Loucy (cell line): ENCODE measurements around the gene PRLHR.

Experiments used
- H2AFZ ChIP-seq: fragments of 200-600 bp; sonication (generic); 2 replicates; pipeline ENCODE4 v1.6.0; 2016; ENCODE audit warnings: antibody characterized with exemption, mild to moderate bottlenecking, low read length, moderate library complexity
- H3F3A ChIP-seq: fragments of 200-600 bp; 2 replicates; pipeline ENCODE4 v1.6.0; 2016; ENCODE audit warnings: antibody characterized with exemption, low read depth, mild to moderate bottlenecking
- H3K27me3 ChIP-seq: fragments of 200-600 bp; sonication (generic); 2 replicates; pipeline ENCODE4 v1.6.1; 2014; ENCODE audit warnings: low read length, mild to moderate bottlenecking; ENCODE audit not compliant: insufficient read depth, poor library complexity, severe bottlenecking
- H3K36me3 ChIP-seq: fragments of 200-600 bp; sonication (generic); 2 replicates; pipeline ENCODE4 v1.6.1; 2016; ENCODE audit warnings: low read length; ENCODE audit not compliant: insufficient read depth
- H3K4me1 ChIP-seq: fragments of 200-600 bp; sonication (generic); 2 replicates; pipeline ENCODE4 v1.5.1; 2014; ENCODE audit warnings: low read length, mild to moderate bottlenecking; ENCODE audit not compliant: insufficient read depth, poor library complexity, severe bottlenecking
- H3K4me2 ChIP-seq: fragments of 200-600 bp; sonication (generic); 2 replicates; pipeline ENCODE4 v1.6.0; 2014; ENCODE audit warnings: antibody characterized with exemption, low read length, low read depth, mild to moderate bottlenecking; ENCODE audit not compliant: poor library complexity, severe bottlenecking
- H3K4me3 ChIP-seq: fragments of 200-600 bp; sonication (generic); 2 replicates; pipeline ENCODE4 v1.5.1; 2014; ENCODE audit warnings: low read length, mild to moderate bottlenecking, mixed read lengths; ENCODE audit not compliant: poor library complexity, severe bottlenecking
- H3K79me2 ChIP-seq: fragments of 200-600 bp; sonication (generic); 2 replicates; pipeline ENCODE4 v1.6.1; 2014; ENCODE audit warnings: low read length; ENCODE audit not compliant: insufficient read depth
- H3K9ac ChIP-seq: fragments of 200-600 bp; sonication (generic); 2 replicates; pipeline ENCODE4 v1.6.0; 2014; ENCODE audit warnings: mild to moderate bottlenecking, low read depth, low read length, moderate library complexity; ENCODE audit not compliant: poor library complexity, severe bottlenecking
- H3K9me2 ChIP-seq: fragments of 200-600 bp; sonication (generic); replicated peaks from 2 replicates; pipeline ENCODE4 v1.6.1; 2016; ENCODE audit warnings: low read depth, low read length, mixed read lengths
- H3K9me3 ChIP-seq: fragments of 200-600 bp; sonication (generic); 2 replicates; pipeline ENCODE4 v1.6.1; 2014; ENCODE audit warnings: mild to moderate bottlenecking, antibody characterized with exemption, low read length, low read depth; ENCODE audit not compliant: insufficient read depth
- H4K20me1 ChIP-seq: fragments of 200-600 bp; sonication (generic); 2 replicates; pipeline ENCODE4 v1.6.0; 2014; ENCODE audit warnings: antibody characterized with exemption, low read length, mild to moderate bottlenecking; ENCODE audit not compliant: insufficient read depth, poor library complexity, severe bottlenecking
- EZH2phosphoT487 ChIP-seq: fragments of 200-600 bp; IDR thresholded peaks from 2 replicates; pipeline ENCODE4 v1.6.1; 2018; ENCODE audit warnings: antibody characterized with exemption, mild to moderate bottlenecking, moderate library complexity, borderline replicate concordance
- TF ChIP-seq, protein P1 (sequence below): fragments of 200-600 bp; sonication (generic); conservative IDR thresholded peaks from 2 replicates; pipeline ENCODE4 v1.5.1; 2014; ENCODE audit warnings: mild to moderate bottlenecking, antibody characterized with exemption, low read length

The PRLHR gene

DNA sequence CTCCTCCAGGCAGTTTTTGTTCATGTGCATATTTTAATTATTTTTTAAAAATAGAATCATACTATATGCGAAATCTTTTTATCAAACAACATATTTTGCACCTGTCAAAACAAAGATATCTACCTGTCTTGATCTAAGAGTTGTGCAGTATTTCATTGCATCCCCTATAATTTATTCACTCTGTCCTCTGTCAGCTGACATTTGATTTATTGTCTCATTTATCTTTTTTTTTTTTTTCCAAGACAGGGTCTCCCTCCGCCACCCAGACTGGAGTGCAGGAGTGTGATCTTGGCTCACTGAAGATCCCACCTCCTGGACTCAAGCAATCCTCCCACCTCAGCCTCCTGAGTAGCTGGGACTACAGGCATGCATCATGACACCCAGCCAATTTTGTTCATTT lies 49.0 kb downstream of the PRLHR start:
- no peaks in the 10 kb centered on the region for H3K9me3 ChIP-seq
- no peaks in the 10 kb centered on the region for H3K4me1 ChIP-seq
- no peak overlapping the region for H3K4me2 ChIP-seq
- H3K27me3 ChIP-seq = no peaks in the 10 kb centered on the region
- no peaks in the 10 kb centered on the region for H3K79me2 ChIP-seq
- H3K36me3 ChIP-seq = no peaks in the 10 kb centered on the region
- no peak for TF ChIP-seq EZH2phosphoT487
- TF ChIP-seq, protein P1, sequence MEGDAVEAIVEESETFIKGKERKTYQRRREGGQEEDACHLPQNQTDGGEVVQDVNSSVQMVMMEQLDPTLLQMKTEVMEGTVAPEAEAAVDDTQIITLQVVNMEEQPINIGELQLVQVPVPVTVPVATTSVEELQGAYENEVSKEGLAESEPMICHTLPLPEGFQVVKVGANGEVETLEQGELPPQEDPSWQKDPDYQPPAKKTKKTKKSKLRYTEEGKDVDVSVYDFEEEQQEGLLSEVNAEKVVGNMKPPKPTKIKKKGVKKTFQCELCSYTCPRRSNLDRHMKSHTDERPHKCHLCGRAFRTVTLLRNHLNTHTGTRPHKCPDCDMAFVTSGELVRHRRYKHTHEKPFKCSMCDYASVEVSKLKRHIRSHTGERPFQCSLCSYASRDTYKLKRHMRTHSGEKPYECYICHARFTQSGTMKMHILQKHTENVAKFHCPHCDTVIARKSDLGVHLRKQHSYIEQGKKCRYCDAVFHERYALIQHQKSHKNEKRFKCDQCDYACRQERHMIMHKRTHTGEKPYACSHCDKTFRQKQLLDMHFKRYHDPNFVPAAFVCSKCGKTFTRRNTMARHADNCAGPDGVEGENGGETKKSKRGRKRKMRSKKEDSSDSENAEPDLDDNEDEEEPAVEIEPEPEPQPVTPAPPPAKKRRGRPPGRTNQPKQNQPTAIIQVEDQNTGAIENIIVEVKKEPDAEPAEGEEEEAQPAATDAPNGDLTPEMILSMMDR = no peak
- H3K9me2 ChIP-seq = no peaks in the 10 kb centered on the region
- no peaks in the 10 kb centered on the region for H3F3A ChIP-seq
- no peak overlapping the region for H2AFZ ChIP-seq
- no peaks in the 10 kb centered on the region for H4K20me1 ChIP-seq
- no peak overlapping the region for H3K9ac ChIP-seq
- no peak overlapping the region for H3K4me3 ChIP-seq

GRCh38 chr10:118545381-118545780 lies 50.1 kb downstream of the PRLHR start:
- Histone ChIP-seq H3K4me2 (no peak overlapping the region), H3K27me3 (no peaks in the 10 kb centered on the region), H3K79me2 (no peaks in the 10 kb centered on the region), H3K9ac (no peak overlapping the region), H2AFZ (no peak overlapping the region), H3K9me3 (no peaks in the 10 kb centered on the region), H3F3A (no peaks in the 10 kb centered on the region), H3K36me3 (no peaks in the 10 kb centered on the region), H4K20me1 (no peaks in the 10 kb centered on the region), H3K4me3 (no peak overlapping the region), H3K9me2 (no peaks in the 10 kb centered on the region), H3K4me1 (no peaks in the 10 kb centered on the region)
- TF ChIP-seq, protein P1 = no peak
- TF ChIP-seq EZH2phosphoT487 = no peak

DNA sequence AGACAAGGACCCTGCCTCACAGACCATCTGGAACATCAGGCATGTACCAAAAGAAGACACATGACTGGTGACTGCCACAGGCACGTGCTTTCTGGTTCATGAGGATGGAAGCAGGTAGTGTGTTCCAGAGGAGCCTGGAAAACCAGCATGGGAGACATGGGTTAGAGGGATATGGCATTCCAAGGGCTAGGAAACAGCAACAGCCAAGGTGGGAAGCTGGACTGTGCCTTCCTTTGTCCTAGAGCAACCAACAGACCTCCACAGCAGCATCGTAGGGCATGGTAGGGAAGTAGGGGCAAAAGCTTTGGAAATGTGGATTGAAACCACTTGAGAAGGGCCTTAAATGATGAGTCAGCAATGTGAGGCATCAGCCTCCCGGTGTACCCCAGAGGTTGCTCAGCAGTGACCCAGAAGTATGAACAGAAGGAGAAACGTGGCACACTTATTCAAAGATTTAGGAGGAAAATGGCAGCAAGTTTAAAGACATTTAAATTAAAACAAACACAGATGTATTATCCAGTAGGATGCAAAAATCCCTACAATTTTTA lies 51.0 kb downstream of the PRLHR start:
- Histone ChIP-seq H3K9me3 (no peaks in the 10 kb centered on the region), H3K9ac (no peak overlapping the region), H3K36me3 (no peaks in the 10 kb centered on the region), H3K27me3 (no peaks in the 10 kb centered on the region), H3K79me2 (no peaks in the 10 kb centered on the region), H2AFZ (no peak overlapping the region), H3K4me2 (no peak overlapping the region), H4K20me1 (no peaks in the 10 kb centered on the region), H3K9me2 (no peaks in the 10 kb centered on the region), H3K4me1 (no peaks in the 10 kb centered on the region), H3K4me3 (no peak overlapping the region), H3F3A (no peaks in the 10 kb centered on the region)
- TF ChIP-seq, protein P1 = peak; percentile 33; the same call in 1 of the 2 replicates
- TF ChIP-seq EZH2phosphoT487 = no peak
